Keratinocyte (primary cell): ENCODE data around the gene PID1. TPM values are rescaled to one million over a fixed set of nuclear protein-coding genes. Genes with fewer than 3 reads are reported as not detected.

Experiments used
- DNase-seq: peaks from one replicate; pipeline ENCODE4 v3.0.0-alpha.2; 2011; ENCODE audit warnings: low read depth, missing footprints, low spot score
- FAIRE-seq: peaks from 2 replicates; lab custom pipeline; 2011; peaks lifted over from hg19 to GRCh38; lab: Jason Lieb, UNC
- H2AFZ ChIP-seq: 2 replicates; pipeline ENCODE4 v1.6.0; 2012; ENCODE audit warnings: low read length, control low read depth, inconsistent platforms; ENCODE audit not compliant: control insufficient read depth
- H3K27ac ChIP-seq: 2 replicates; pipeline ENCODE4 v1.5.1; 2011; ENCODE audit warnings: low read length; ENCODE audit not compliant: control insufficient read depth, insufficient read depth
- H3K27me3 ChIP-seq: 3 replicates; pipeline ENCODE4 v1.6.0; 2011; ENCODE audit warnings: low read length; ENCODE audit not compliant: control insufficient read depth, insufficient read depth; ENCODE audit errors: extremely low read depth
- H3K36me3 ChIP-seq, 2 experiments: 2 replicates in 1 of 2; 3 replicates in 1 of 2; pipeline ENCODE4 v1.5.1; 2011; ENCODE audit warnings: low read length in 2 of 2, mild to moderate bottlenecking in 1 of 2; ENCODE audit not compliant: control insufficient read depth in 2 of 2, insufficient read depth in 2 of 2; ENCODE audit errors: extremely low read depth in 1 of 2
- H3K4me1 ChIP-seq: 3 replicates; pipeline ENCODE4 v1.5.1; 2011; ENCODE audit warnings: low read length; ENCODE audit not compliant: control insufficient read depth, insufficient read depth; ENCODE audit errors: extremely low read depth
- H3K4me2 ChIP-seq: 3 replicates; pipeline ENCODE4 v1.6.0; 2011; ENCODE audit warnings: low read depth, low read length; ENCODE audit not compliant: control insufficient read depth, insufficient read depth; ENCODE audit errors: extremely low read depth
- H3K4me3 ChIP-seq, 3 experiments: fragments of 200-600 bp in 1 of 3; sonication (generic) in 1 of 3; 2 replicates in 2 of 3; 3 replicates in 1 of 3; pipeline ENCODE4 v1.5.1; 2011 to 2016; ENCODE audit warnings: low read length in 3 of 3, mild to moderate bottlenecking in 3 of 3, control low read depth in 2 of 3, inconsistent platforms in 1 of 3, low read depth in 1 of 3, mixed read lengths in 1 of 3, mixed run types in 1 of 3, moderate library complexity in 1 of 3; ENCODE audit not compliant: control insufficient read depth in 2 of 3, insufficient read depth in 2 of 3; ENCODE audit errors: extremely low read depth in 1 of 3
- H3K79me2 ChIP-seq: 2 replicates; pipeline ENCODE4 v1.6.0; 2012; ENCODE audit warnings: low read length; ENCODE audit not compliant: control insufficient read depth, insufficient read depth
- H3K9ac ChIP-seq: 3 replicates; pipeline ENCODE4 v1.6.0; 2011; ENCODE audit warnings: low read length; ENCODE audit not compliant: control insufficient read depth, insufficient read depth; ENCODE audit errors: extremely low read depth
- H3K9me1 ChIP-seq: 3 replicates; pipeline ENCODE4 v1.6.0; 2011; ENCODE audit warnings: low read length; ENCODE audit not compliant: control insufficient read depth, insufficient read depth; ENCODE audit errors: extremely low read depth
- H3K9me3 ChIP-seq: 2 replicates; pipeline ENCODE4 v1.5.1; 2012; ENCODE audit warnings: low read depth, low read length; ENCODE audit not compliant: control insufficient read depth
- H4K20me1 ChIP-seq: 3 replicates; pipeline ENCODE4 v1.6.0; 2011; ENCODE audit warnings: low read length; ENCODE audit not compliant: control insufficient read depth, insufficient read depth; ENCODE audit errors: extremely low read depth
- EZH2 ChIP-seq: IDR thresholded peaks from one replicate; pipeline ENCODE4 v1.6.1; 2012; ENCODE audit warnings: inconsistent platforms, mild to moderate bottlenecking, low read length, moderate library complexity
- dilution Hi-C: fragments of 300-500 bp; cut with MboI; formaldehyde crosslinking; loops from one replicate; pipeline ENCODE4 v1.7.0; 2020; ENCODE audit warnings: low sequenced_read_pairs; ENCODE audit not compliant: extremely low pct_ligation_motif_present
- polyA plus RNA-seq, 5 experiments: library from polyadenylated mRNA; depleted of rRNA in 3 of 5; stranded (reverse) in 3 of 5; stranded (forward) in 1 of 5; unstranded in 1 of 5; fragments of >200 nt; gene quantifications; 1 replicate in 1 of 5; 2 replicates in 3 of 5; 3 replicates in 1 of 5; pipeline versions ENCODE4 v1.2.1 to v1.2.3, GENCODE V29; 2011 to 2012; ENCODE audit warnings: missing spikeins in 2 of 5, low read depth in 1 of 5, low replicate concordance in 1 of 5
- TF ChIP-seq, protein P1 (sequence below), 3 experiments: IDR thresholded peaks in 1 of 3; conservative IDR thresholded peaks in 1 of 3; optimal IDR thresholded peaks in 1 of 3; 2 replicates in 2 of 3; 3 replicates in 1 of 3; pipeline versions ENCODE3 to v1.5.1; 2011; ENCODE audit warnings: low read length in 3 of 3, mild to moderate bottlenecking in 3 of 3, moderate library complexity in 2 of 3, control low read depth in 1 of 3, inconsistent platforms in 1 of 3; ENCODE audit not compliant: insufficient read depth in 2 of 3; ENCODE audit errors: extremely low read depth in 1 of 3

Gene PID1
- polyA plus RNA-seq, 1 donor (not counting 4 experiments of a cell fraction or from before 2014, with no cell fraction given) = 5.4 TPM

DNA sequence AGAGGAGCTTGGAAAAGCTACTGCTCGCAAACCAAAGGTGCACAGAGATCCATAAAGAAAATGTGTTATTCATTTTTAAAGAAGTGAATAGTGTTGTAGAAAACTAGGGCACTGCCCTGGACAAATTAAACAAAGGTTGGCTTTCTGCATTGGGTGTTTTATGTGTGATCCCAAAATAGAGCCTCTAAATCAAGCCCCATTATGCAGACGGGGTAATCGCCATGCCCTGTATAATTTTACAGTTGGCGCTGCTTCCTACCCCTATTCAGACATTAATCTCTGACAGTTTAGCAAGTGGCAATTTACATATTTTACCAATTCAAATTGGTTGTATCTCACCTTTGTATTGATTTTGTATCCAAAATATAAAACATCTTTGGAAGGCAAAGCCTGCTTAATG lies 109.1 kb downstream of the PID1 start:
- FAIRE-seq = no peak
- H3K9ac ChIP-seq = no peak overlapping the region
- H3K9me1 ChIP-seq = no peaks in the 10 kb centered on the region
- no peak for TF ChIP-seq EZH2
- TF ChIP-seq, protein P1, sequence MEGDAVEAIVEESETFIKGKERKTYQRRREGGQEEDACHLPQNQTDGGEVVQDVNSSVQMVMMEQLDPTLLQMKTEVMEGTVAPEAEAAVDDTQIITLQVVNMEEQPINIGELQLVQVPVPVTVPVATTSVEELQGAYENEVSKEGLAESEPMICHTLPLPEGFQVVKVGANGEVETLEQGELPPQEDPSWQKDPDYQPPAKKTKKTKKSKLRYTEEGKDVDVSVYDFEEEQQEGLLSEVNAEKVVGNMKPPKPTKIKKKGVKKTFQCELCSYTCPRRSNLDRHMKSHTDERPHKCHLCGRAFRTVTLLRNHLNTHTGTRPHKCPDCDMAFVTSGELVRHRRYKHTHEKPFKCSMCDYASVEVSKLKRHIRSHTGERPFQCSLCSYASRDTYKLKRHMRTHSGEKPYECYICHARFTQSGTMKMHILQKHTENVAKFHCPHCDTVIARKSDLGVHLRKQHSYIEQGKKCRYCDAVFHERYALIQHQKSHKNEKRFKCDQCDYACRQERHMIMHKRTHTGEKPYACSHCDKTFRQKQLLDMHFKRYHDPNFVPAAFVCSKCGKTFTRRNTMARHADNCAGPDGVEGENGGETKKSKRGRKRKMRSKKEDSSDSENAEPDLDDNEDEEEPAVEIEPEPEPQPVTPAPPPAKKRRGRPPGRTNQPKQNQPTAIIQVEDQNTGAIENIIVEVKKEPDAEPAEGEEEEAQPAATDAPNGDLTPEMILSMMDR (optimal IDR thresholded peaks at IDR 0.05 in 1 of 3, IDR thresholded peaks at IDR 0.05 in 1 of 3, conservative IDR thresholded peaks at IDR 0.05 in 1 of 3; ENCODE audit: extremely low read depth in 1 of 3, insufficient read depth in 2 of 3, low read length in 3 of 3) = no peak
- no peaks in the 10 kb centered on the region for H3K27me3 ChIP-seq
- no peak overlapping the region for H3K27ac ChIP-seq
- dilution Hi-C loops = no loop called here
- H3K79me2 ChIP-seq = no peaks in the 10 kb centered on the region
- no peaks in the 10 kb centered on the region for H3K36me3 ChIP-seq
- no peak overlapping the region for H3K4me2 ChIP-seq
- H3K4me3 ChIP-seq = no peak overlapping the region
- no peaks in the 10 kb centered on the region for H3K4me1 ChIP-seq
- no peak overlapping the region for H2AFZ ChIP-seq
- no peaks in the 10 kb centered on the region for H4K20me1 ChIP-seq
- no peak for DNase-seq
- no peaks in the 10 kb centered on the region for H3K9me3 ChIP-seq

DNA sequence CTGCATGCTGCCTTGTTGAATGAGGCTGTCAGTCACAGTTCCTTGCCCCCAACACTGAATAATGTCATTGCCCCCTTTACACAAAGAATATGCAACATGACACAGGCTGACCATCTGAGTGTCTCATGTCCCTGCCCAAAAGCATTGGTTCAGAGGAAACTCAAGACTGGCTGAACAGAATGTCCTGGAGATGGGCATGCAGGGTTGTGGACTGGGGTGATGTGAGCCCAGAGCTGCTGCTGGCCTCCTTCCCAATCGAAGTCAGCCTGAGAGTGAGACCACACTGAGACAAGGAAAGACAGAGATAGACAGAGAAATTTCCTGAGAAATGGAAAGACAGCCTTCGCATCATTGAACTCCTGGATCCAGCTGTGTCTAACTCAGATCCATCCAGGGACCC lies 110.1 kb downstream of the PID1 start:
- H2AFZ ChIP-seq = no peak overlapping the region
- H3K4me3 ChIP-seq = no peak overlapping the region
- H3K4me2 ChIP-seq = no peak overlapping the region
- H3K27me3 ChIP-seq = no peaks in the 10 kb centered on the region
- DNase-seq (no peak), FAIRE-seq (no peak)
- no peak overlapping the region for H3K9ac ChIP-seq
- no peaks in the 10 kb centered on the region for H3K9me3 ChIP-seq
- H3K4me1 ChIP-seq = no peaks in the 10 kb centered on the region
- H3K36me3 ChIP-seq = no peaks in the 10 kb centered on the region
- no peaks in the 10 kb centered on the region for H3K79me2 ChIP-seq
- no peak for TF ChIP-seq EZH2
- TF ChIP-seq, protein P1 (optimal IDR thresholded peaks at IDR 0.05 in 1 of 3, IDR thresholded peaks at IDR 0.05 in 1 of 3, conservative IDR thresholded peaks at IDR 0.05 in 1 of 3; ENCODE audit: extremely low read depth in 1 of 3, insufficient read depth in 2 of 3, low read length in 3 of 3) = no peak
- H3K27ac ChIP-seq = no peak overlapping the region
- dilution Hi-C loops = no loop called here
- H3K9me1 ChIP-seq = no peaks in the 10 kb centered on the region
- no peaks in the 10 kb centered on the region for H4K20me1 ChIP-seq
